ENCODE results near the gene CRYGB.
"Not testable (repeated sequence)": the region's sequence is repeated elsewhere in the genome, so short reads cannot be mapped to it uniquely, and the experiment has no call there.

The CRYGB gene

DNA sequence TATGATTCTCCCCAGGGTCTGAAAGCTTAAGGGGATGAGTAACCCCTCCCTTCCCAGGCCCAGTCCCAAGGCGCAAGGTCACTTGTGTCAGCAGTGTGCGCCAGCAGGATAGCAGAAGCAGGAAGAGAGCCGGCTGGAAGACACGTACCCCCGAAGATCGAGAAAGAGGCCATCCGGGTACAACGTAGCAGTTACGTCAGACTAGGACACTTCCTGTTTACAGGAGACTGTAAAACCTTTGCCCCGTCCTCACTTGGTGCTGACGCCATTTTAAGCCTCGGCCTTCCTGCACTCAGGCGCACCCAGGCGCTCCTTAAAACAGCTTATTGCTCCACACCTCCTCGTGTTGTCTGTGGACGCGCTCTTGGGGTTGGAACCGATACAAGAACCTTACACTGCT, 6.5 kb downstream of the CRYGB start:
- Histone ChIP-seq H3K27ac (ENCODE audit: low read length) (no peak overlapping the region), H2AFZ (ENCODE audit: low read length) (no peak overlapping the region), H4K20me1 (ENCODE audit: insufficient read depth, low read length) (no peaks in the 10 kb centered on the region), H3K9me3 (replicated peaks; ENCODE audit: insufficient read depth, low read length) (no peaks in the 10 kb centered on the region), H3K4me3 (ENCODE audit: low read length) (no peak overlapping the region), H3K27me3 (replicated peaks; ENCODE audit: insufficient read depth, low read length) (no peaks in the 10 kb centered on the region), H3K9me2 (replicated peaks; ENCODE audit: insufficient read depth, low read length) (no peaks in the 10 kb centered on the region), H3F3A (ENCODE audit: insufficient read depth, low read length) (0 out of 2 replicates have a peak, but pooled peaks cover 3% of the 10 kb centered on the region), H3K36me3 (replicated peaks; ENCODE audit: insufficient read depth, low read length) (no peaks in the 10 kb centered on the region), H3K9ac (ENCODE audit: low read length) (no peak overlapping the region), H3K79me2 (ENCODE audit: low read length) (no peaks in the 10 kb centered on the region), H3K4me2 (ENCODE audit: low read depth, low read length) (no peak overlapping the region), H3K4me1 (ENCODE audit: low read length) (no peaks in the 10 kb centered on the region)
- TF ChIP-seq EZH2phosphoT487 (IDR thresholded peaks at IDR 0.05; ENCODE audit: low read length): no peak
- TF ChIP-seq EZH2 (optimal IDR thresholded peaks at IDR 0.05; ENCODE audit: low read depth, low read length): no peak
- TF ChIP-seq, protein P1, sequence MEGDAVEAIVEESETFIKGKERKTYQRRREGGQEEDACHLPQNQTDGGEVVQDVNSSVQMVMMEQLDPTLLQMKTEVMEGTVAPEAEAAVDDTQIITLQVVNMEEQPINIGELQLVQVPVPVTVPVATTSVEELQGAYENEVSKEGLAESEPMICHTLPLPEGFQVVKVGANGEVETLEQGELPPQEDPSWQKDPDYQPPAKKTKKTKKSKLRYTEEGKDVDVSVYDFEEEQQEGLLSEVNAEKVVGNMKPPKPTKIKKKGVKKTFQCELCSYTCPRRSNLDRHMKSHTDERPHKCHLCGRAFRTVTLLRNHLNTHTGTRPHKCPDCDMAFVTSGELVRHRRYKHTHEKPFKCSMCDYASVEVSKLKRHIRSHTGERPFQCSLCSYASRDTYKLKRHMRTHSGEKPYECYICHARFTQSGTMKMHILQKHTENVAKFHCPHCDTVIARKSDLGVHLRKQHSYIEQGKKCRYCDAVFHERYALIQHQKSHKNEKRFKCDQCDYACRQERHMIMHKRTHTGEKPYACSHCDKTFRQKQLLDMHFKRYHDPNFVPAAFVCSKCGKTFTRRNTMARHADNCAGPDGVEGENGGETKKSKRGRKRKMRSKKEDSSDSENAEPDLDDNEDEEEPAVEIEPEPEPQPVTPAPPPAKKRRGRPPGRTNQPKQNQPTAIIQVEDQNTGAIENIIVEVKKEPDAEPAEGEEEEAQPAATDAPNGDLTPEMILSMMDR (IDR thresholded peaks at IDR 0.05; ENCODE audit: low read length): no peak
- no peak for DNase-seq

DNA sequence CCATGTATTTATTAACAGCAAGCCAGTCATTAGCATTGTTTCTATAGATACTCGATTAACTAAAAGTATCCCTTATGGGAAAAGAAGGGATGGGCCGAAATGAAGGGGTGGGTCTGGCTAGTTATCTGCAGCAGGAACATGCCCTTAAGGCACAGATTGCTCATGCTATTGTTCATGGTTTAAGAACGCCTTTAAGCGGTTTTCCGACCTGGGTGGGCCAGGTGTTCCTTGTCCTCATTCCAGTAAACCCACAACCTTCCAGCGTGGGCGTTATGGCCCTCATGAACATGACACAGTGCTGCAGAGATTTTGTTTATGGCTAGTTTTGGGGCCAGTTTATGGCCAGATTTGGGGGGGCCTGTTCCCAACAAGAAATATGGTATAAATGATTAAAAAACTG, 7.6 kb downstream of the CRYGB start:
- H3F3A ChIP-seq (ENCODE audit: insufficient read depth, low read length); H3K36me3 ChIP-seq (replicated peaks; ENCODE audit: insufficient read depth, low read length); DNase-seq: not testable (repeated sequence)

DNA sequence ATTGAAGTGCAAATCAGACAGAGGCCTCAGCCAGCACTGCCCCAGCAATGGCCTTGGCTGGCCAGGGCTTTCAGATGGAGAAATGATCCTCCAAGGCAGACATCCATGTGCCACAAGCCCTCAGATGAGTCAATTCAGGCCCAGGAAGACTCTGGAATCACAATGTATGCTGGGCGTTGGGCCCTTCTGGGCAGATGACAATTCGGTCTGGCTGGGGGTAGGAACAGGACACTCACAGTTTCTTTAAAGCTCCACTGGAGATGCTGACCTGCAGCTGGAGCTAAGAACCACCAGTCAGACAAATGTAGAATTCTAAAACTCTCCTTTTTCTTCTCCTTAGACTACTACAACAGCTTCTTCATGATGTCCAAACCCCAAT, 9.3 kb downstream of the CRYGB start:
- no peak overlapping the region for H2AFZ ChIP-seq (ENCODE audit: low read length)
- no peak overlapping the region for H3K4me3 ChIP-seq (ENCODE audit: low read length)
- no peaks in the 10 kb centered on the region for H3K4me1 ChIP-seq (ENCODE audit: low read length)
- H3K79me2 ChIP-seq (ENCODE audit: low read length): no peaks in the 10 kb centered on the region
- H3K9ac ChIP-seq (ENCODE audit: low read length): no peak overlapping the region
- H3K27me3 ChIP-seq (replicated peaks; ENCODE audit: insufficient read depth, low read length): no peaks in the 10 kb centered on the region
- 0 out of 2 replicates have a peak, but pooled peaks cover 3% of the 10 kb centered on the region for H3F3A ChIP-seq (ENCODE audit: insufficient read depth, low read length)
- no peak overlapping the region for H3K27ac ChIP-seq (ENCODE audit: low read length)
- no peak overlapping the region for H3K4me2 ChIP-seq (ENCODE audit: low read depth, low read length)
- H3K36me3 ChIP-seq (replicated peaks; ENCODE audit: insufficient read depth, low read length): no peaks in the 10 kb centered on the region
- no peak for DNase-seq
- H3K9me3 ChIP-seq (replicated peaks; ENCODE audit: insufficient read depth, low read length): no peaks in the 10 kb centered on the region
- no peak for TF ChIP-seq EZH2phosphoT487 (IDR thresholded peaks at IDR 0.05; ENCODE audit: low read length)
- TF ChIP-seq, protein P1 (IDR thresholded peaks at IDR 0.05; ENCODE audit: low read length): no peak
- TF ChIP-seq EZH2 (optimal IDR thresholded peaks at IDR 0.05; ENCODE audit: low read depth, low read length): no peak
- H3K9me2 ChIP-seq (replicated peaks; ENCODE audit: insufficient read depth, low read length): no peaks in the 10 kb centered on the region
- H4K20me1 ChIP-seq (ENCODE audit: insufficient read depth, low read length): no peaks in the 10 kb centered on the region

More for the DNA sequence above, 7.6 kb downstream of the CRYGB start:
- not testable (repeated sequence) for H3K9me3 ChIP-seq (replicated peaks; ENCODE audit: insufficient read depth, low read length); H3K79me2 ChIP-seq (ENCODE audit: low read length); H3K9me2 ChIP-seq (replicated peaks; ENCODE audit: insufficient read depth, low read length); H3K4me1 ChIP-seq (ENCODE audit: low read length); H3K9ac ChIP-seq (ENCODE audit: low read length); H2AFZ ChIP-seq (ENCODE audit: low read length); H3K27ac ChIP-seq (ENCODE audit: low read length); H3K27me3 ChIP-seq (replicated peaks; ENCODE audit: insufficient read depth, low read length); H3K4me3 ChIP-seq (ENCODE audit: low read length); H3K4me2 ChIP-seq (ENCODE audit: low read depth, low read length); H4K20me1 ChIP-seq (ENCODE audit: insufficient read depth, low read length)

DNA sequence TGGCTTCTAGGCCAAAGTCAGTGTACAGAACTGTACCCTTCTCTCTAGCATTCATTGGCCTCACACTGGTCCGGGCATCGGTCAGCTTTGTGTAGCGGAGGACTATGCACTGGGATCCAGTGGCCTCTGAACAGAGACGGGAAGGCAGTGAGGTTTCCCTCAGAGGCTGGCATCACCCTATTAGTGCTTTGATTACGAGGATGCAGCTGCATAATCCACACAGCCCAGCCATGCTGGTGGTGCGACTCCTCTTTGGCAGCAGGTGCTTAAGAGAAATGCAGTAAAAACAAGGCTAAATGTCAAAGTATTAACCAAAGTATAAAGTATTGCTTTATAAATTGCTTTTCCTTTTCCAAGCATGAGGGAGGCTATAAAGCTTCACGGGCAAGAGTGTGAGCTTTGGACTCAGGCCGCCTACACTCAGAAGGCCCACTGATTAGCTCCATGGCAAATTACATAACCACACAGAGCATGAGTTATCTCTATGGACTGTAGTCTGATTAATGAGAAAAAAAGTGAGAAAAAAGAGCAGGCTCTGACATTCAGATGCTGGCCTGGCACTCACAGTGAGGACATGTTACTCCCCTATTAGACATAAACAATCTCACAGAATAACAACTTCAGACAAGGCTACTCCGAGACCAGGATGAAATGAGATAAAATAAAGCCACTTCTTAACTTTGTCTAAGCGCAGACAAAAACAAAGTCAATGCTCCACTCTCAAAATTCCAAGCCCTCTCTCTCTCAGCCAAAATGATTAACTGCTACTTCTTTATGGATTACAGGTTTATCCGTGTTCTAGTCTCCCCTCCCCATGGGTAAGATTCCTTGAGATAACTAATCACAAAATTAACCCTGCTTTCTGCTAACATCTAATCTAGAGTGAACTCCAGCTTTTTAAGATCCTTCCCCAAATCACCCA, 9.9 kb downstream of the CRYGB start:
- Histone ChIP-seq H3K9me2 (replicated peaks; ENCODE audit: insufficient read depth, low read length) (no peaks in the 10 kb centered on the region), H3K4me3 (ENCODE audit: low read length) (no peak overlapping the region), H3F3A (ENCODE audit: insufficient read depth, low read length) (0 out of 2 replicates have a peak, but pooled peaks cover 3% of the 10 kb centered on the region), H3K36me3 (replicated peaks; ENCODE audit: insufficient read depth, low read length) (no peaks in the 10 kb centered on the region), H3K4me1 (ENCODE audit: low read length) (no peaks in the 10 kb centered on the region), H3K79me2 (ENCODE audit: low read length) (no peaks in the 10 kb centered on the region), H3K27ac (ENCODE audit: low read length) (no peak overlapping the region), H2AFZ (ENCODE audit: low read length) (no peak overlapping the region), H4K20me1 (ENCODE audit: insufficient read depth, low read length) (no peaks in the 10 kb centered on the region), H3K4me2 (ENCODE audit: low read depth, low read length) (no peak overlapping the region), H3K9ac (ENCODE audit: low read length) (no peak overlapping the region), H3K9me3 (replicated peaks; ENCODE audit: insufficient read depth, low read length) (no peaks in the 10 kb centered on the region), H3K27me3 (replicated peaks; ENCODE audit: insufficient read depth, low read length) (no peaks in the 10 kb centered on the region)
- DNase-seq: no peak
- TF ChIP-seq EZH2phosphoT487 (IDR thresholded peaks at IDR 0.05; ENCODE audit: low read length): no peak
- TF ChIP-seq EZH2 (optimal IDR thresholded peaks at IDR 0.05; ENCODE audit: low read depth, low read length): no peak
- TF ChIP-seq, protein P1 (IDR thresholded peaks at IDR 0.05; ENCODE audit: low read length): no peak

Measured in MM.1S (cell line).